Prostate gland (tissue), 2 donors: ENCODE results near the gene RBM15.

ENCODE experiments used
- CTCF ChIP-seq, 4 experiments: fragments of 200-600 bp in 2 of 4; fragments of 450-650 bp in 2 of 4; sonication (generic) in 2 of 4; IDR thresholded peaks; 1 replicate in 3 of 4; 2 replicates in 1 of 4; pipeline ENCODE4 v1.5.1; 2016 to 2019; ENCODE audit warnings: antibody characterized with exemption in 4 of 4, mild to moderate bottlenecking in 2 of 4, moderate library complexity in 2 of 4
- POLR2AphosphoS5 ChIP-seq: sonication (generic); formaldehyde crosslinking; IDR thresholded peaks from one replicate; pipeline ENCODE4 v1.6.1; 2017; ENCODE audit warnings: antibody characterized with exemption

DNA sequence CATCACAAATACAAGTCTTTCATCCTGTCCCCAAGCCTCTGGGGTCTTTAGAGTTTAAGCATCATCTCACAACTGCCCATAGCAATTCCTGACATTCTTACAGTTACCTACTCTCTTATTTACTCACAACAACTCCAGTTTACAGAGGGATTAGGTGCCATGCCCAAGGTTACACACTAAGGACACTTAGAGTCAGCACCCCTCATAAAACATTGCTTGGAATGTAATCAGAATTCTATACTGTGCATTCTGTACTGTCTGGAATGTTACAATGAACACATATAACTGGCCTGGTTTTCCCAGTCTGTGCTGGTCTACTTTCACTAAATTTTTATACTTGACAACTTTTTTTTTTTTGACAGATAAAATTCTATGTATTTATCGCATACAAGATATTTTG lies 14.5 kb upstream of the RBM15 start:
- TF ChIP-seq POLR2AphosphoS5 (no peak), CTCF (IDR thresholded peaks at IDR 0.05) (no peak)
